NCI-H2081 treated with DMSO at 0.1 percent for 48 hours (cell line): ENCODE results near the gene RALA.
"Not testable (repeated sequence)": the region's sequence is repeated elsewhere in the genome, so short reads cannot be mapped to it uniquely, and the experiment has no call there.

Experiments used
- DNase-seq: peaks from one replicate; lab custom pipeline; 2025; lab: John Stamatoyannopoulos, UW

The RALA gene

DNA sequence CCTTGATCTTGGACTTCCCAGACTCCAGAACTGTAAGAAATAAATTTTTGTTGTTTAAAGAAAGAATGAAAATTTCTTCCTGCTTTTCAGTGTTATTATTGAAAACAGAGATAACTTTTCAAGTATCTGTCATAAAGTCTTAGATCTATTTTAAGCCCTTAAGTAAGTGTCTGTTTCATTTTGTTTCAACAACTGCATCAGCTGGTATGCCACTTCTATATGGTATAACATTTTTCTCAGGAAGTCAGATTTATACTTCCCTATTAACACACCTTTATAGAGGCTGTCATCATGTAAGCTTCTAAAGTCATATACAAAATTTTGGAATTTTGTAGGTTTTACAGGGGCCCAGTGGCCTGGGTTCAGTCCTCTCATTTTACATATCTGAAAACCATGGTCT lies 24.4 kb downstream of the RALA start:
- no peak for DNase-seq

DNA sequence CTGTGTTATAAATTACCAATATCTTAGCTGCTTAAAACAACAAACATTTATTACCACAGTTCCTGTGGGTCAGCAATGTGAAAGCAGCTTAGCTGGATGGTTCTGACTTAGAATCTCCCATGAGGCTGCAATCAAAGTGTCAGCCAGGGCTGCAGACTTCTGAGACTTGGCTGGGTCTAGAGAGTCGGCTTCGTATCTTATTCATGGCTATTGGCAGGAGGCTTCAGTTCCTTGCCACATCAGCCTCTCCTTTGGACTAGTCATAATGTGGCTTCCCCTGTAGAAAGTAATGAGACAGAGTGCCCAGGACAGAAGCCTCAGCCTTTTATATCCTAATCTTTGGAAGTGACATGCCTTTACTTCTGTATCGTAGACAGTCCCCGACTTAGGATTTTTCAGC lies 27.3 kb downstream of the RALA start:
- no peak for DNase-seq

DNA sequence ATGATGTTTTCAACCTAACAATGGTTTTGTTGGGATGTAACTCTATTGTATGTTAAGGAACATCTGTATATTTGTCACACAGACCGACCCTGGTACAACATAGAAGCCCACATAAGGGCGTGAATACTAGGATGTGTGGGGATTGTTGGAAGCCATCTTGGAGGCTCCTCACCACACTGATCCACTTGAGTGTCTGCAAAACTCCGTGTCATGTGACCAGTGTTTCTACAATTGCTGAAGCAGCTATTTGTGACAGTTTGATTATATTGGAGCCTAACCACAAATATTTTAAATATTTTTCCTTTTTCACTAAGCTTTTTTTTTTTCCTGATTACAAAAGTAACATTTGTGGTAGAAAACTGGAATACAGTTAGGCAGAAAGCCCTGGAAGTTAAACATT lies 27.9 kb downstream of the RALA start:
- DNase-seq, result no peak

DNA sequence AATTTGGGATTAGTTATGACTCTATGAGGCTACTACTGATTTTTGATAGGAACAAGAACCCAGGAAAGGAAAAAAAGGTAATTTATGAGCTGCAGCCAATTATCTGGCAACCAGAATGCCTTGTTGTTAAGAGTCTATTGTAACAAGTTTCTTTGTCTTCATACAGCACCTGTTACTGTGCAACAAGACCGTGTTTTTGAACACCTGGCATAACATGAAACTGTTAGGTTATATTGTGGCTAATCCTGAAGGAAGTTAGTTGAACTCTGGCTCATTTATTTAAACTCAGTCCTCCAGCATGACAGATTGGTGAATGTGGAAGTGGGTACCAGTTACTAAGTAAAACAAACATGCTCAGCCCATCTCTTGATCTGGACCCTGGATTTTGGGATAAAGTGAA lies 33.0 kb downstream of the RALA start:
- DNase-seq, result no peak

DNA sequence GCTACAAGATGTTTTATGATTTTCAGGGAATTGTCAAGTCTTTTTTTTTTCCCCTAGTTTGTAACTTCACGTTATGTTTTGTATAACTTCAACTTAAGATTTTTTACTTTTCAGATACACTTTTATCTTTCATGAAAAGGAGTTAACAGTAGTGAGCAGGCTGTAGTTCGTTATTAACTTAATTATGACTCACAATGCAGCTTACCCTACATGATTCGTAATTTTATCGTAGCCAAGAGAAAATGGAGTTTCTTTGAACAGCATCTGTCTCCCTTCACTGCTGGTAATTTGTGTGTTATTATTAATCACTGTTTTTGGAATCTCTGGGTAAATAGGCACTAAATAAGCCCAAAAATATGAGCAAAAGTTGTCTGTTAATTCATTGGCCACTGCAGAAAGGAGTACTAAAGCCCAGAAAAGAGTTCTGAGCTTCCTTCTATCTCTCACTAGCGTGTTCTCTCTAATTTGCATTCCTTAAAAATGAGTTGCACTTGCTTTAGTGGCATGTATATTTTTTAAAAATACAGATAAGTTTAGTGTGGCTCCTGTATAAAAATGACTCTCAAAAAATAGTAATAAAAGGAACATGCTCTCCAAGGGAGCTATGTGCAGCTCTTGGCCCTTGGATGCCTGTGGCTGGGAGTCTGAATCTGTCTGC lies 36.1 kb downstream of the RALA start:
- DNase-seq, result no peak

DNA sequence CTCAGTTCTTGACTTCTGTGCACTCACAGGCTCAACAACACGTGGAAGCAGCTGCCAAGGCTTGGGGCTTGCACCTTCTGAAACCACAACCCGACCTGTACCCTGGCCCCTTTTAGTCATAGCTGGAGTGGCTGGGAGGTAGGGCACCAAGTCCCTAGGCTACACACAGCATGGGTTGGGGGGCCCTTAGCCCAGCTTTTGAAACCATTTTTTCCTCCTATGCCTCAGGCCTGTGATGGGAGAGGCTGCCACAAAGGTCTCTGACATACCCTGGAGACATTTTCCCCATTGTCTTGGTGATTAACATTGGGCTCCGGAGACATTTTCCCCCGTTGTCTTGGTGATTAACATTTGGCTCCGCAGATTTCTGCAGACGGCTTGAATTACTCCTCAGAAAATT lies 38.6 kb downstream of the RALA start:
- no peak for DNase-seq

DNA sequence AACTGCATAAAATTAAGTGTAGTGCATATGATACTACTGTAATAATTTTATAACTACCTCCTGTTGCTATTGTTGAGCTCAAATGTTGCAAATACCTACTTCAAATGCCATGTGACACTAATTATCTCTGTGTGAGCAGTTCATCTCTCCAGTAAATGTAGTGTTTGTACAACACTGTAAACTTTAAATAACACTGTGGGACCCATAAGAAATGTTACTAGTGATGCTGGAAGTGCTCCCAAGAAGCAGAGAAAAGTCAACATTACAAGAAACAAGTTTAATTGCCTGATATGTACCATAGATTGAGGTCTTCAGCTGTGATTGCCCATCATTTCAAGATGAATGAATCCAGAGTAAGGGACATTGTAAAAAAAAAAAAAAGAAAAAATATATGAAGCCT lies 39.9 kb downstream of the RALA start:
- DNase-seq, result no peak

DNA sequence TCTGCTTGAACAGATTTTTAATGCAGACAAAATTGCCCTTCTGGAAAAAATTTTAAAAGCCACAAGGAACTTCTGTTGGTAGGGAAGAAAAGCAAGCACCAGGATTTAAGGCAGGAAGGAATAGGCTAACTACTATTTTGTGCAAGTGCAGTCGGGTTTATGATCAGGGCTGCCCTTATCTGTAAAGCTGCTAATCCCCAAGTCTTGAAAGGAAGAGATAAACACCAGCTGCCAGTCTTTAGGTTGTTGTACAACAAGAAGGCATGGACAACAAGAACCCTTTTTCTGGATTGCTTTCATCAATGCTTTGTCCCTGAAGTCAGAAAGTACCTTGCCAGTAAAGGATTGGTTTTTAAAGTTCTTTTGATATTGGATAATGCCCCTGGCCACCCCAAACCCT lies 40.7 kb downstream of the RALA start:
- DNase-seq, result no peak

DNA sequence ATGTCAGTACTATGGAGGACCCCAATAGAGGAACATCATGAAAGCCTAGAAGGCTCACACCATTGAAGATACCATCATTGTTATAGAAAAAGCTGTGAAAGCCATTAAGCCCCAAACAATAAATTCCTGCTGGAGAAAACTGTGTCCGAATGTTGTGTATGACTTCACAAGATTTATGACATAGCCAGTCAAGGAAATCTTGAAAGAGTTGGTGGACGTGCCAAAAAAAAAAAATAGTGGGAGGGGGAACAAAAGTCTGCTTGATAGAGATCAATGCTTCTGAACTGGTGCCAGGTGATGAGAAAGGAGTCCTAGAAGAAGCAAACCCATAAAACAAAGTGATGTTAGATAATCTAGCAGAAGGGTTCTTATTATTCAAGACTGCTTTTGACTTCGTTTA lies 41.2 kb downstream of the RALA start:
- DNase-seq, result no peak

DNA sequence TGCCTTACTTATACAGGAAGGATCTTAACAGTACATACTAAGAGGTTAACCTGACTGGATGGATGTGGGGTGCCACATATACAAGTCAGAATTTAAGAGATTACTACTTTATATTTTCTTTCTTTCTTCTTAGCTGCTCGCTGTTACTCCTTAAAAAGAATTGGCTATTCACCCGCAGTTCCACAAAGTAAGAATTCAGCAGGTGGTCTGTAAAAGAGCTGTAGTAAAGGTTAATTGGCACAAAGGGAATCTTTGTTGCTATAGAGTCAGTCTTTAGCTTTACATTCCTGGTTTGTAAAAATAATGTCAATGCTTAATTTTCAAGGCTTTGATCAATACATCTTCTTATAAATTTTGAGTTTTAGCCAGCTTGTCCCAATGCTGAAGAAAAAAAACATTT lies 43.2 kb downstream of the RALA start:
- DNase-seq, result no peak

DNA sequence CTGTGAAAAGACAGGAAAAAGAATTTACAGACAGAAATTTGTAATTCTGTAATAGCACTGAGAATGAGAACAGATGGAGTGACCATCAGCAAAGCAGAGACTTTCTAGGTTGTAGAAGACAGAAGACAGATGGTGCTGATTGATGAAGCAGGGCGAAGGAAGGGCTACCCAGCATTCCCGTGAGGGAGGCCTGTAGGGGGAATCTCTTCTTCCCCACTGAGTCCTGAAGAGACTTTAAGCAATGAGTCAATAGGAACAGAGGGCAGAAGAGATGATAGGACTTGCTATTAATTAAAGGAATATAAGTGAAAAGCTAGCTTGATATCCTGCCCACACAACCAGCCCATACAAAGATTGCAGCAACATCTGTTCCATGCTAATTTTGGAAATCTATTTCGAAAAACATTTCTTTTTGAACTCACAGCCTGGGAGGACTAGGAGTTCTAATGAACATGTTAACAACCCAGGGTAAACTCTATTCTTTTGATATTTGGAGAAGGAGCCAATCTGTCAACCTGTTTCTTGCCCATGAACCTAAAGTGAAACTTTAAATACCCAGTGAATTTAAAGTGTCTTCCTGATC lies 44.1 kb downstream of the RALA start:
- DNase-seq, result no peak

DNA sequence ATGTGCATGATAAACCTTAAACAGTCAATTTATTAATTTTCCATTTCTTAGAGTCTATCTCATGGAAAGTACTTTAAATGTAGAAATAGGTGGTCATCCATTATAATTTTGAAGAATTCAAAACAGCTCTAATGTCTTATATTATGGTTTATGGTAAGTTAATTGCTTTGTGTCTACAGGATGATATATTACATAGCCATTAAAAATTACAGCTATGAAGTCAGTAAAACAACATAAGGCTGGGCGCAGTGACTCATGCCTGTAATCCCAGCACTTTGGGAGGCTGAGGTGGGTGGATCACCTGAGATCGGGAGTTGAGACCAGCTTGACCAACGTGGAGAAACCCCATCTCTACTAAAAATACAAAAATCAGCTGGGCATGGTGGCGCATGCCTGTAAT lies 44.9 kb downstream of the RALA start:
- DNase-seq, result not testable (repeated sequence)

DNA sequence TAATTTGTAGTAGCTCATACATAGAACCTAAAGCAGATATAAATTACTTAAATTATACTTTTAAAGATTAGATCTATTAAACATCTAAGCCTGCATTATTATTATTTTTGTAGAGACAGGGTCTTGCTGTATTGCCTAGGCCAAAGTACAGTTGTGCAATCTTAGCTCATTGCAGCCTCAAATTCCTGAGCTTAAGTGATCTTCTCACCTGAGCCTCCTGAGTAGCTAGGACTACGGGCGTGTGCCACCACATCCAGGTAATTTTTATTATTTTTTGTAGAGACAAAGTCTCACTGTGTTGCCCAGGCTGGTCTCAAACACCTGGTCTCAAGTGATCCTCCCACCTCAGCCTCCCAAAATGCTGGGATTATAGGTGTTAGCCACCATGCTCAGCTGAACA lies 46.7 kb downstream of the RALA start:
- DNase-seq, result no peak

DNA sequence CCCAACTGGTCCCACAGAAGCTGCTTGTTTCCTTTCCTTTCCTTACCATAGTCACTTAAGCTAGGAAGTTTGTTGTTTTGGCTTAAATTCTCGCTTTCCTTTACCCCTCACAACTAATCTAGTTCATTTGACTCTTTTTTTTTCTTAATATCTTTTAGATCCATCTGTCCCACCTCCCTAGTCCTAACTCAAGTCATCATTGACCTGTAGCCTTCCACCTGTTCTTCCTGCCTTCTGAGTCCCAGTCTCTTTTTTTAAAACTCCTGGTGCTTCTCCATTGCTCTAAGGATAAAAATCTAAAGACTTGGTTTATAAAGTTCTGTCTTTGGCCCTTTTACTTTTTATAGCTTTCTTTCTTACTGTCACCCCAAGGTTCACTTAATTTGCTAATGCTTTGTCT lies 47.6 kb downstream of the RALA start:
- no peak for DNase-seq

DNA sequence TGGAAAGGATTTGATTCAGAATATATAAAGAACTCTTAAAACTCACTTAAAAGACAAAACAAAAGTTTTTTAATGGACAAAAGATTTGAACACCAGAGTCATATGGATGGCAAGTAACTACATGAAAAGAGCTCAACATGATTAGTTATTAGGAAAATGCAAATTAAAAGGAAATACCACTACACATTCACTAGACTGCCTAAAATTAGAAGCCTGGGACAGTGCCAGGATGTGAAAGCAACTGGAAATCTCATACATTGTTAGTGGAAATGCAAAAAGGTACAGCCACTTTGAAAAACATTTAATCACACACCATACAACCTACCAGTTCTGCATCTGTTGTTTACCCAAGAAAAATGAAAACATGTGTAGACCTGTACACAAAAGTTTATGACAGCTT lies 48.8 kb downstream of the RALA start:
- no peak for DNase-seq

DNA sequence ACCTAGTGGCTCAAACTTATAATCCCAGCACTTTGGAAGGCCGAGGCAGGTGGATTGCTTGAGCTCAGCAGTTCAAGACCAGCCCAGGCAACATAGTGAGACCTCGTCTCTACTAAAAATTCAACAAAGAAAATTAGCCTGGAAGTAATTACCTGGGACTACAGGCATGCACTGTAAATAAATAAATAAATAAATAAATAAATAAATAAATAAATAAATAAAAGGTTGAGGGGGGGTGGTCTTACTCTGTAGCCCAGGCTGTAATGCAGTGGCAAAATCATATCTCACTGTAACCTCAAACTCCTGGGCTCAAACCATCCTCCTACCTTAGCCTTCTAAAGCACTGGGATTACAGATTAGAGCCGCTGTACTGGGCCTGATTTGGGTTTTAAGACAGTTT lies 50.5 kb downstream of the RALA start:
- no peak for DNase-seq

DNA sequence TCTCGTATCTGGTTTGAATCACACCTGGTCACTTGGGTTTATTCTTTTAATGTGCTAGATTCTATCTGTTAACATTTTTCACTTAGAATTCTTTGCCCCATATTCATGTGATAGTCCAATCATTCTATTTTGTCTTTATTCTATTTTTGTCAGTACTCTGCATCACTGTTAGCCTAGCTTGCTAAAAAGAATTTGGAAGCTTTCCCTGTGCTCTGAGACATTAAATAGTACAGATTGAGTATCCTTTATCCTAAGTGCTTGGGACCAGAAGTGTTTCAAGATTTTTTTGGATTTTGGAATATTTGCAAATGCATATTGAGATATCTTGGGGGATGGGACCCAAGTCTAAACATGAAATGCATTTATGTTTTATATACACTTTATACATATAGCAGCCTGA lies 51.0 kb downstream of the RALA start:
- DNase-seq, result no peak

DNA sequence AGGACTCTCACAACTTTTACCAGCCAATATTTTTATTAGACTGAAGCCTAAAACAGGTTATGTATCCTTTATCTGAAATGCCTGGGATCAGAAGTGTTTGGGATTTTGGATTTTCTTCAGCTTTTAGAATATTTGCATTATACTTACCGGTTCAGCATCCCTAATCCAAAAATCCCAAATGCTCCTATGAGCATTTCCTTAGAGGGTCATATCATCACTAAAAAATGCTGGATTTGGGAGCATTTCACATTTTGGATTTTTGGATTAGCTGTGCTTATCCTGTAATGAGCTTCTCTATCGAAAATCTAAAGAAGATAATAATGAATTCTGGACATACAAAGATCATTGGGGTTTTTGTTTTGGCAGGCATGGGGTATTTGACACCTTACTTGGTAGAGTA lies 53.0 kb downstream of the RALA start:
- DNase-seq, result no peak

DNA sequence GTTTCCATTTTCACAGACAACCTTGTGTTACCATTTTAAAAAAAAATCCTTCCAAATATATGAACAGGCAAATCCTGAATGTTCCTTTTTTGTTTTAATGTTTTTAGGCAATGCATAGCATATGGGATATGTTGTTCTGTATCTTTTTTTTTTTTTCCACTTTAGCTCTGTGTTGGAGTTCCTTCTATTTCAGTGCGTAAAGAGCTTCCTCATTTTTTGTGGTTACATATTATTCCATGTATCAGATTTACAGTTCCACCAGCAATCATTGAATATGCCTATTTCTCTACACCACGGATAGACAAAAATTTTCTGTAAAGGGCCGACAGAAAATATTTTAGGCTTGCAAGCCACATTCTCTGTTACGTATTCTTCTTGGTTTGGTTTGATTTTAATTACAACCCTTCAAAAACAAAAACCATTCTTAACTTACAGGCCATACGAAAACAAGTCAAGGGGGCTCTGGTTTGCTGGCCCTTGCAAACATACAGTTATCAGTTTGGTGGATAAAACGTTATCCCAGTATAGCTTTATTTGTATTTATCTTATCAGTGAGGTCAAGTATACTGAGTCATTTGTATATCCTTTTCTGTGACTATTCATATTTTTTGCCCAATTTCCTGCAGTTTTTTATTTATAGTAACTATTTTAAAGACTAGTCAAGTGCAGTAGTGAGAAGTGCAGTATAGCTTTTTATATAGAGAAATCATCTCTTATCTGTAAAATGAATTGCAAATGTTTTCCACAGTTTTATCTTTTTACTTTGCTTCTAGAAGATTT lies 55.7 kb downstream of the RALA start:
- DNase-seq, result no peak

DNA sequence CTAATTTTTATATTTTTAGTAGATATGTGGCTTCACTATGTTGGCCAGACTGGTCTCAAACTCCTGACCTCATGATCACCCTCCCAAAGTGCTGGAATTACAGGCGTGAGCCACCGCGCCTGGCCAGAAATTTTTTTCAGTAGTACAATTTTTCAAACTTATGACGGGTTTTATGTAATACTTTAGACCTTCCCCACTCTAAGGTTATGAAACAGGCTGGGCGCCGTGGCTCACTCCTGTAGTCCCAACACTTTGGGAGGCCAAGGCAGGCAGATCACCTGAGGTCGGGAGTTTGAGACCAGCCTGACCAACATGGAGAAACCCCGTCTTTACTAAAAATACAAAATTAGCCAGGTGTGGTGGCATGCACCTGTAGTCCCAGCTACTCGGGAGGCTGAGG lies 56.5 kb downstream of the RALA start:
- DNase-seq, result not testable (repeated sequence)

DNA sequence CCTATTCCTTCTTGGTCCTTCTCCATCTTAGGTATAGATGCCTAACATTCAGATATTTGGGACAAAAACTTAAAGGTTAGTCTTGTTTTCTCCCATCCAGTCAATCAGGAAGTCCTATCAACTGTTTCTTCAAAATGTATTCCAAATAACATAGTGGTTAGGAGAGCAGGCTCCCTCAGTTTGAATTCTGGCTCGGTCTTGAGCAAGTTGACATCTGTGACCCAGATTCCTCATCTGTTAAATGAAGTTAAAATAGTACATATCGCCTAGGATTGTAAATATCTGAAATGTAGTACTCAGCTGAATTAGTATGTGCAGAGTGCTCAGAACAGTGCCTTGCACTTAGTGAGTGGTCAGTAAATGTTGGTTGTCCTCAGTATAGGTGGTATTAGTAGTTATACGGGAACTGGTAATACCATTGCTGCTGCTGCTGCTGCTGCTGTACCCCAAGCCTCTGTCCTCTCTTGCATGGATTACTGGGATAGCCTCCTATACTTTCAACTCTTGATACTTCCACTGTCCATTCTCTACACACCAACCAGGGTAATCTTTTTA lies 58.6 kb downstream of the RALA start:
- DNase-seq, result no peak

DNA sequence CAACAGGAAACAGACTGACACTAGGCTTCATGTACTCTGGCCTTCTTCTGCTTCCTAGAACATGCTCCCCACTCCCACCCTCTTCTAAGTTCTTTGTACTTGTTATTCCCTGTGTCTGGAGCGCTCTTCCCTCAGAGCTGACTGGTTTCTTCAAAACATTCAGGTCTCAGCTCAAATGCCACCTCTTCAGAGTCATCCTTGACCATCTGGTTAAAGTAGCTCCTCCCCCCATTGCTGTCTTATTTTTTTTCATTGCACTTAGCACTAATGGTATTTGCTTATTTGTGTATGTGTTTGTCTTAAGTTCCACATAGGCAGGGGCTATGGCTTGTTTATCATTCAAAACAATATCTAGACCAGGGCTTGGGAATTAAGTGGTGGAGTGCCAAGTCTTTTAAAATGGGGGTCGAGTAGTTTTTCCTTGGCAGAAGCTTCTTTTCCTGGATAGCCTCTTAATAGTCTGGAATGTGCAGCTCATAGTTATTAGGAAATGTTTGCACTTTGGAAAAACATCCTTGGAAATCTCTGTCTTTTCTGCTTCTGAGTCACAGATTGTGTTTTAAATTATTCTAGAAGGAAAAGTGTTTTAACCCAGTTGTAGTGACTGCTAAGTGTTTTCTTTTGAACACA lies 60.0 kb downstream of the RALA start:
- DNase-seq, result no peak
